ENCODE data around the gene PLXNC1. TPM values are rescaled to one million over a fixed set of nuclear protein-coding genes. Genes with fewer than 3 reads are reported as not detected.

Gene PLXNC1
- total and polyA plus RNA-seq, 2 of the 8 experiments (the other 6 are each of a cell fraction or from before 2014, with no cell fraction given), result 0.83 to 2.0 TPM

- FAIRE-seq, result no peak
- no peak overlapping the region for H3K4ac ChIP-seq (replicated peaks; ENCODE audit: insufficient read length, low read depth, low read length)
- WGBS, 2 experiments (ENCODE audit: extremely low coverage in 1 of 2, insufficient coverage in 1 of 2, insufficient read length in 1 of 2, insufficient replicate concordance in 2 of 2, low coverage in 1 of 2, low lambda C conversion rate in 2 of 2, missing lambda C conversion rate in 1 of 2), result 84% methylated on average over 11 of the region's 11 CpGs; no CpG with 5 or more reads in 1 of the 2 experiments
These were observed 96.1 kb downstream of the PLXNC1 start for GRCh38 chr12:94244165-94245133.

More at GRCh38 chr12:94244165-94245133, 96.1 kb downstream of the PLXNC1 start:
- Histone ChIP-seq H3K4me1 (replicated peaks in 1 of 4; ENCODE audit: control insufficient read depth in 3 of 4, insufficient read depth in 4 of 4, low read length in 3 of 4) (peaks cover 0 to 14% (median 5%) of the 10 kb centered on the region in 4 experiments; a peak in 5 of 7 replicates), H4K5ac (ENCODE audit: insufficient read length, low read depth, low read length) (no peak overlapping the region), H3K27ac (ENCODE audit: low read depth, low read length) (no peak overlapping the region), H4K20me1 (replicated peaks in 1 of 2; ENCODE audit: control insufficient read depth in 1 of 2, insufficient read depth in 2 of 2, low read length in 2 of 2) (no peaks in the 10 kb centered on the region), H4K8ac (ENCODE audit: extremely low read depth, insufficient read depth, low read length) (peak overlapping the region; percentile 14; the same call in 1 of the 2 replicates), H2BK5ac (ENCODE audit: low read depth, low read length) (no peak overlapping the region), H3K27me3 (replicated peaks in 1 of 4; ENCODE audit: control insufficient read depth in 3 of 4, extremely low read depth in 1 of 4, insufficient read depth in 3 of 4, low read length in 3 of 4) (no peaks in the 10 kb centered on the region; a peak in 1 of 7 replicates), H2BK15ac (ENCODE audit: low read length) (no peak overlapping the region), H3K36me3 (ENCODE audit: control insufficient read depth in 2 of 4, insufficient read depth in 4 of 4, low read length in 3 of 4) (no peaks in the 10 kb centered on the region), H3K14ac (ENCODE audit: insufficient read length) (no peak overlapping the region), H2BK120ac (replicated peaks; ENCODE audit: low read depth, low read length) (no peak overlapping the region), H3K56ac (replicated peaks; ENCODE audit: insufficient read length, low read depth, low read length) (no peak overlapping the region), H2BK12ac (ENCODE audit: low read depth, low read length) (no peak overlapping the region), H3K18ac (ENCODE audit: extremely low read depth, low read length) (no peak overlapping the region), H3K23me2 (ENCODE audit: low read depth, low read length) (no peaks in the 10 kb centered on the region), H2BK20ac (ENCODE audit: low read length) (no peak overlapping the region), H2AK5ac (ENCODE audit: low read depth, low read length) (no peak overlapping the region), H4K91ac (replicated peaks; ENCODE audit: insufficient read length, low read length) (no peak overlapping the region), H3K9me3 (ENCODE audit: insufficient read depth in 2 of 2, low read depth in 1 of 2, low read length in 1 of 2) (no peaks in the 10 kb centered on the region), H3K4me3 (ENCODE audit: extremely low read depth in 1 of 4, insufficient read depth in 2 of 4, low read depth in 3 of 4, low read length in 4 of 4) (no peak overlapping the region), H3K4me2 (ENCODE audit: insufficient read depth in 1 of 2, low read depth in 2 of 2, low read length in 2 of 2) (no peak overlapping the region), H3K9ac (replicated peaks in 1 of 4; ENCODE audit: extremely low read depth in 1 of 4, low read depth in 3 of 4, low read length in 3 of 4) (no peak overlapping the region), H3K79me1 (ENCODE audit: low read depth, low read length) (no peaks in the 10 kb centered on the region), H3K79me2 (ENCODE audit: control insufficient read depth in 1 of 2, insufficient read depth in 2 of 2, low read length in 2 of 2) (no peaks in the 10 kb centered on the region; a peak in 1 of 4 replicates), H2AFZ (ENCODE audit: low read length) (no peak overlapping the region), H3K23ac (ENCODE audit: insufficient read length) (no peak overlapping the region)
- CTCF ChIA-PET (ENCODE audit: partially characterized antibody), result no interaction called here
- DNase-seq (ENCODE audit: low read depth in 1 of 2, low spot score in 2 of 2), result no peak
- no peak for TF ChIP-seq CHD1 (IDR thresholded peaks at IDR 0.05; ENCODE audit: low read depth, low read length)
- no peak for TF ChIP-seq KDM5A (IDR thresholded peaks at IDR 0.05; ENCODE audit: low read length)
- no peak for TF ChIP-seq POU5F1 (IDR thresholded peaks at IDR 0.05; ENCODE audit: low read depth, low read length)
- TF ChIP-seq SP1 (IDR thresholded peaks at IDR 0.05; ENCODE audit: low read depth, low read length), result no peak
- TF ChIP-seq POLR2A (IDR thresholded peaks at IDR 0.05; ENCODE audit: control extremely low read depth in 1 of 2, low read depth in 2 of 2, low read length in 2 of 2), result no peak
- POLR2A ChIA-PET (ENCODE audit: partially characterized antibody), result no interaction called here
